Endodermal cell (in vitro differentiated cells): ENCODE results near the gene MYH6. TPM values are rescaled to one million over a fixed set of nuclear protein-coding genes. Genes with fewer than 3 reads are reported as not detected.

Source experiments
- DNase-seq: peaks from one replicate; pipeline ENCODE4 v3.0.0-alpha.2; 2017
- H3K27ac ChIP-seq: 2 replicates; pipeline ENCODE4 v1.5.1; 2013; ENCODE audit warnings: mild to moderate bottlenecking, low read depth, low read length, moderate library complexity
- H3K27me3 ChIP-seq: 2 replicates; pipeline ENCODE4 v1.6.1; 2013; ENCODE audit warnings: mild to moderate bottlenecking, low read length, moderate library complexity; ENCODE audit not compliant: insufficient read depth, control insufficient read depth, poor library complexity, severe bottlenecking
- H3K36me3 ChIP-seq: 2 replicates; pipeline ENCODE4 v1.7.0; 2013; ENCODE audit warnings: mild to moderate bottlenecking, low read length, moderate library complexity; ENCODE audit not compliant: control insufficient read depth, insufficient read depth
- H3K4me1 ChIP-seq: one replicate; pipeline ENCODE4 v1.7.0; 2013; ENCODE audit warnings: low read length; ENCODE audit not compliant: control insufficient read depth, insufficient read depth
- H3K4me3 ChIP-seq: 2 replicates; pipeline ENCODE4 v1.5.1; 2013; ENCODE audit warnings: mild to moderate bottlenecking, low read length, moderate library complexity
- H3K9ac ChIP-seq: 2 replicates; pipeline ENCODE4 v1.6.1; 2013; ENCODE audit warnings: mild to moderate bottlenecking, low read length, moderate library complexity; ENCODE audit not compliant: poor library complexity, severe bottlenecking; ENCODE audit errors: extremely low read depth
- H3K9me3 ChIP-seq: 2 replicates; pipeline ENCODE4 v1.6.1; 2013; ENCODE audit warnings: mild to moderate bottlenecking, low read length, moderate library complexity; ENCODE audit not compliant: control insufficient read depth
- H3K27ac Mint-ChIP-seq: 2 replicates; pipeline ENCODE4 v1.8.0; 2020; ENCODE audit warnings: mixed read lengths
- H3K27me3 Mint-ChIP-seq: 2 replicates; pipeline ENCODE4 v1.8.0; 2021; ENCODE audit warnings: mild to moderate bottlenecking, mixed read lengths; ENCODE audit not compliant: insufficient read depth
- H3K36me3 Mint-ChIP-seq: 2 replicates; pipeline ENCODE4 v1.8.0; 2020; ENCODE audit warnings: low read depth, mixed read lengths
- H3K4me1 Mint-ChIP-seq: 2 replicates; pipeline ENCODE4 v1.8.0; 2020; ENCODE audit warnings: mixed read lengths
- H3K4me3 Mint-ChIP-seq: 2 replicates; pipeline ENCODE4 v1.8.0; 2020; ENCODE audit warnings: mild to moderate bottlenecking, moderate library complexity, mixed read lengths
- H3K9me3 Mint-ChIP-seq: 2 replicates; pipeline ENCODE4 v1.8.0; 2020; ENCODE audit warnings: mild to moderate bottlenecking, mixed read lengths
- WGBS, 2 experiments: methylation state at CpG; one replicate each; pipeline versions ENCODE4 v1.1.5 to v1.1.7; 2013; ENCODE audit warnings: missing lambda C conversion rate in 2 of 2, mixed read lengths in 1 of 2; ENCODE audit not compliant: insufficient coverage in 1 of 2, insufficient read length in 1 of 2; 5-methylcytosine and 5-hydroxymethylcytosine counted together
- total RNA-seq, 2 donors: library from RNA; stranded (reverse); fragmentation: NEBNext Ultra II Directional in 1 of 2; extraction: Animal tissue kit (Norgen Biotek cat#: 25700) in 1 of 2; gene quantifications; 2 replicates in 1 of 2; 3 replicates in 1 of 2; pipeline ENCODE4 v1.2.1, GENCODE V29; 2021
- TF ChIP-seq, protein P1 (sequence below): fragments of 200-600 bp; sonication (generic); conservative IDR thresholded peaks from 2 replicates; pipeline ENCODE4 v1.5.0; 2021; ENCODE audit warnings: antibody characterized with exemption, mild to moderate bottlenecking

The MYH6 gene
- total RNA-seq, 2 donors from 2014 or later, result not detected

- Histone ChIP-seq H3K9me3 (no peaks in the 10 kb centered on the region), H3K9ac (no peak overlapping the region), H3K27ac (no peak overlapping the region), H3K27me3 (no peaks in the 10 kb centered on the region), H3K4me1 (peaks cover 5% of the 10 kb centered on the region), H3K4me3 (no peak overlapping the region), H3K36me3 (peaks cover 57% of the 10 kb centered on the region)
- no peaks in the 10 kb centered on the region for H3K9me3 Mint-ChIP-seq
- H3K36me3 Mint-ChIP-seq, result peaks cover 44% of the 10 kb centered on the region
- no peak for DNase-seq
- peaks cover 29% of the 10 kb centered on the region for H3K4me1 Mint-ChIP-seq
- no peak overlapping the region for H3K27ac Mint-ChIP-seq
- 95% methylated on average over 10 to 22 of the region's 22 CpGs for WGBS, 2 experiments
- no peak overlapping the region for H3K4me3 Mint-ChIP-seq
- TF ChIP-seq, protein P1, sequence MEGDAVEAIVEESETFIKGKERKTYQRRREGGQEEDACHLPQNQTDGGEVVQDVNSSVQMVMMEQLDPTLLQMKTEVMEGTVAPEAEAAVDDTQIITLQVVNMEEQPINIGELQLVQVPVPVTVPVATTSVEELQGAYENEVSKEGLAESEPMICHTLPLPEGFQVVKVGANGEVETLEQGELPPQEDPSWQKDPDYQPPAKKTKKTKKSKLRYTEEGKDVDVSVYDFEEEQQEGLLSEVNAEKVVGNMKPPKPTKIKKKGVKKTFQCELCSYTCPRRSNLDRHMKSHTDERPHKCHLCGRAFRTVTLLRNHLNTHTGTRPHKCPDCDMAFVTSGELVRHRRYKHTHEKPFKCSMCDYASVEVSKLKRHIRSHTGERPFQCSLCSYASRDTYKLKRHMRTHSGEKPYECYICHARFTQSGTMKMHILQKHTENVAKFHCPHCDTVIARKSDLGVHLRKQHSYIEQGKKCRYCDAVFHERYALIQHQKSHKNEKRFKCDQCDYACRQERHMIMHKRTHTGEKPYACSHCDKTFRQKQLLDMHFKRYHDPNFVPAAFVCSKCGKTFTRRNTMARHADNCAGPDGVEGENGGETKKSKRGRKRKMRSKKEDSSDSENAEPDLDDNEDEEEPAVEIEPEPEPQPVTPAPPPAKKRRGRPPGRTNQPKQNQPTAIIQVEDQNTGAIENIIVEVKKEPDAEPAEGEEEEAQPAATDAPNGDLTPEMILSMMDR, result no peak
- H3K27me3 Mint-ChIP-seq, result peaks cover 3% of the 10 kb centered on the region
Measured at GRCh38 chr14:23359722-23360447, 48.2 kb downstream of the MYH6 start.

DNA sequence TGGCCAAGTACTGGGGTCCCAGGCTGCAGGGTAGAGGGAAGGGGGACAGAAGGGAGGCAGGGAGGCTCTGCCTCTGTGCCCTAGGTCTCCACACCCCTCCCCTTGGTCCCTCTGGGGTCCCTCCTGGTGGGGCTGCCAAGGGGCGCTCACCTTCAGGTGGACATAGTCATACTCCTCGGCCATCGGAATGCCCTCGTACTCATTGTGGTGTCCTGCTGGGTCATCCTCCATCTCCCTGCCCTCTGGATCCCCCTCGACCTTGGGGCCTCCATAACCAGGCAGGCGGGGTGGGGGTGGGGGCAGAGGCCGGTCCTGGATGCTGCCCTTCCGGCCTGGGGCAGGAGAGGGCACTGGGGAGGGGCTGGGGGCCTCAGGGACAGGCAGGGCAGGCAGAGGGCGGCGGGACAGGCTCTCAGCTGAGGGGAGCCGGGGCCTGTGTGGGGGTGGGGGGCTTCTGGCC lies 48.9 kb downstream of the MYH6 start:
- H3K27ac Mint-ChIP-seq, result no peak overlapping the region
- TF ChIP-seq, protein P1, result no peak
- H3K36me3 Mint-ChIP-seq, result peaks cover 41% of the 10 kb centered on the region
- Histone ChIP-seq H3K27me3 (no peaks in the 10 kb centered on the region), H3K4me3 (no peak overlapping the region), H3K36me3 (peaks cover 57% of the 10 kb centered on the region), H3K9me3 (no peaks in the 10 kb centered on the region), H3K9ac (no peak overlapping the region), H3K4me1 (peaks cover 5% of the 10 kb centered on the region), H3K27ac (peak overlapping the region; percentile 38)
- H3K9me3 Mint-ChIP-seq, result no peaks in the 10 kb centered on the region
- DNase-seq, result no peak
- peaks cover 24% of the 10 kb centered on the region for H3K4me1 Mint-ChIP-seq
- H3K27me3 Mint-ChIP-seq, result peaks cover 10% of the 10 kb centered on the region
- no peak overlapping the region for H3K4me3 Mint-ChIP-seq
- WGBS, 2 experiments, result 97 to 100% methylated on average over 2 to 11 of the region's 11 CpGs

GRCh38 chr14:23358553-23359166 lies 49.4 kb downstream of the MYH6 start:
- H3K27me3 ChIP-seq, result no peaks in the 10 kb centered on the region
- peaks cover 5% of the 10 kb centered on the region for H3K4me1 ChIP-seq
- H3K9ac ChIP-seq, result peak overlapping the region; percentile 15
- H3K9me3 ChIP-seq, result no peaks in the 10 kb centered on the region
- 93 to 97% methylated on average over 11 to 12 of the region's 12 CpGs for WGBS, 2 experiments
- TF ChIP-seq, protein P1, result no peak
- peaks cover 55% of the 10 kb centered on the region for H3K36me3 ChIP-seq
- Mint-ChIP-seq H3K4me1 (peaks cover 21% of the 10 kb centered on the region), H3K27me3 (peaks cover 15% of the 10 kb centered on the region), H3K4me3 (peak overlapping the region; percentile 17), H3K9me3 (no peaks in the 10 kb centered on the region), H3K36me3 (peaks cover 37% of the 10 kb centered on the region), H3K27ac (peak overlapping the region; percentile 87)
- H3K4me3 ChIP-seq, result no peak overlapping the region
- peak overlapping the region; percentile 38 for H3K27ac ChIP-seq
- no peak for DNase-seq
